Loucy (cell line): ENCODE measurements around the gene LRRC45.

Source experiments
- H2AFZ ChIP-seq: fragments of 200-600 bp; sonication (generic); 2 replicates; pipeline ENCODE4 v1.6.0; 2016; ENCODE audit warnings: antibody characterized with exemption, mild to moderate bottlenecking, low read length, moderate library complexity
- H3F3A ChIP-seq: fragments of 200-600 bp; 2 replicates; pipeline ENCODE4 v1.6.0; 2016; ENCODE audit warnings: antibody characterized with exemption, low read depth, mild to moderate bottlenecking
- H3K27me3 ChIP-seq: fragments of 200-600 bp; sonication (generic); 2 replicates; pipeline ENCODE4 v1.6.1; 2014; ENCODE audit warnings: low read length, mild to moderate bottlenecking; ENCODE audit not compliant: insufficient read depth, poor library complexity, severe bottlenecking
- H3K36me3 ChIP-seq: fragments of 200-600 bp; sonication (generic); 2 replicates; pipeline ENCODE4 v1.6.1; 2016; ENCODE audit warnings: low read length; ENCODE audit not compliant: insufficient read depth
- H3K4me1 ChIP-seq: fragments of 200-600 bp; sonication (generic); 2 replicates; pipeline ENCODE4 v1.5.1; 2014; ENCODE audit warnings: low read length, mild to moderate bottlenecking; ENCODE audit not compliant: insufficient read depth, poor library complexity, severe bottlenecking
- H3K4me2 ChIP-seq: fragments of 200-600 bp; sonication (generic); 2 replicates; pipeline ENCODE4 v1.6.0; 2014; ENCODE audit warnings: antibody characterized with exemption, low read length, low read depth, mild to moderate bottlenecking; ENCODE audit not compliant: poor library complexity, severe bottlenecking
- H3K4me3 ChIP-seq: fragments of 200-600 bp; sonication (generic); 2 replicates; pipeline ENCODE4 v1.5.1; 2014; ENCODE audit warnings: low read length, mild to moderate bottlenecking, mixed read lengths; ENCODE audit not compliant: poor library complexity, severe bottlenecking
- H3K79me2 ChIP-seq: fragments of 200-600 bp; sonication (generic); 2 replicates; pipeline ENCODE4 v1.6.1; 2014; ENCODE audit warnings: low read length; ENCODE audit not compliant: insufficient read depth
- H3K9ac ChIP-seq: fragments of 200-600 bp; sonication (generic); 2 replicates; pipeline ENCODE4 v1.6.0; 2014; ENCODE audit warnings: mild to moderate bottlenecking, low read depth, low read length, moderate library complexity; ENCODE audit not compliant: poor library complexity, severe bottlenecking
- H3K9me2 ChIP-seq: fragments of 200-600 bp; sonication (generic); replicated peaks from 2 replicates; pipeline ENCODE4 v1.6.1; 2016; ENCODE audit warnings: low read depth, low read length, mixed read lengths
- H3K9me3 ChIP-seq: fragments of 200-600 bp; sonication (generic); 2 replicates; pipeline ENCODE4 v1.6.1; 2014; ENCODE audit warnings: mild to moderate bottlenecking, antibody characterized with exemption, low read length, low read depth; ENCODE audit not compliant: insufficient read depth
- H4K20me1 ChIP-seq: fragments of 200-600 bp; sonication (generic); 2 replicates; pipeline ENCODE4 v1.6.0; 2014; ENCODE audit warnings: antibody characterized with exemption, low read length, mild to moderate bottlenecking; ENCODE audit not compliant: insufficient read depth, poor library complexity, severe bottlenecking
- EZH2phosphoT487 ChIP-seq: fragments of 200-600 bp; IDR thresholded peaks from 2 replicates; pipeline ENCODE4 v1.6.1; 2018; ENCODE audit warnings: antibody characterized with exemption, mild to moderate bottlenecking, moderate library complexity, borderline replicate concordance
- TF ChIP-seq, protein P1 (sequence below): fragments of 200-600 bp; sonication (generic); conservative IDR thresholded peaks from 2 replicates; pipeline ENCODE4 v1.5.1; 2014; ENCODE audit warnings: mild to moderate bottlenecking, antibody characterized with exemption, low read length

Gene LRRC45

DNA sequence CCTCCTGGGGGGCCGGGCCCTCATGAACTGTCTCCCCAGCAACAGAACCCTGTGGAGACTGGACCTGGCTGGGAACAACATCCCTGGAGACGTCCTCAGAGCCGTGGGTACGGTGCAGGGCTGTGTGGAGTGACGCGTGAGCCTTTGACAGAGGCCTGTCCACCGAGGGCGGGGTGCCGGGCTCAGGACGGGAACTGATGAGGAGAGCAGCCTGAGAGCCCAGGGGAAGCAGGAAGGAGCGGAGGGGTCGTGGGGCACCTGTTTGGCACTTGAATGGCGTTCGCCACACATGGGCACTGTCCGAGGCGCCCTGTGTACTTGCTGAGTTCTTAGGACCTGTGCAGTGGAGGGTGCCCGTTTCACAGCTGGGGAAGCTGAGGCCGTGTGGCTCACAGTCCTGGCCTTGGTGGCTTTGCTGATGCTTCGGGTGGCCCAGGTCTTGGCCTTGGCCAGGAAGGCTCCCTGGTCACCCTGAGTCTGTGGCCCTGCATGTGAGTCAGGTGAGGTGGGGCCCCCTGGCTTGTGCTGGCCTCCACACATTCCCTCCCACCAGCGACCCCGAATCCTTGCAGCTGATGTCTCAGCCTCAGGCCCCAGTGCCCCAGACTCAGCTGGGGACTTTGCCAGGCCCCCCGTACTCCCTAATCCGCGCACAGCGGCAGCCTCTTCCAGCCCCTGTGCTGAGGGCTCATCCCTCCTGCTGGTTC lies 2.4 kb downstream of the LRRC45 start:
- no peak overlapping the region for H3K9ac ChIP-seq
- peaks cover 13% of the 10 kb centered on the region for H4K20me1 ChIP-seq
- H3K27me3 ChIP-seq = no peaks in the 10 kb centered on the region
- H3F3A ChIP-seq = no peaks in the 10 kb centered on the region
- TF ChIP-seq, protein P1, sequence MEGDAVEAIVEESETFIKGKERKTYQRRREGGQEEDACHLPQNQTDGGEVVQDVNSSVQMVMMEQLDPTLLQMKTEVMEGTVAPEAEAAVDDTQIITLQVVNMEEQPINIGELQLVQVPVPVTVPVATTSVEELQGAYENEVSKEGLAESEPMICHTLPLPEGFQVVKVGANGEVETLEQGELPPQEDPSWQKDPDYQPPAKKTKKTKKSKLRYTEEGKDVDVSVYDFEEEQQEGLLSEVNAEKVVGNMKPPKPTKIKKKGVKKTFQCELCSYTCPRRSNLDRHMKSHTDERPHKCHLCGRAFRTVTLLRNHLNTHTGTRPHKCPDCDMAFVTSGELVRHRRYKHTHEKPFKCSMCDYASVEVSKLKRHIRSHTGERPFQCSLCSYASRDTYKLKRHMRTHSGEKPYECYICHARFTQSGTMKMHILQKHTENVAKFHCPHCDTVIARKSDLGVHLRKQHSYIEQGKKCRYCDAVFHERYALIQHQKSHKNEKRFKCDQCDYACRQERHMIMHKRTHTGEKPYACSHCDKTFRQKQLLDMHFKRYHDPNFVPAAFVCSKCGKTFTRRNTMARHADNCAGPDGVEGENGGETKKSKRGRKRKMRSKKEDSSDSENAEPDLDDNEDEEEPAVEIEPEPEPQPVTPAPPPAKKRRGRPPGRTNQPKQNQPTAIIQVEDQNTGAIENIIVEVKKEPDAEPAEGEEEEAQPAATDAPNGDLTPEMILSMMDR = no peak
- TF ChIP-seq EZH2phosphoT487 = no peak
- H3K4me3 ChIP-seq = no peak overlapping the region
- no peaks in the 10 kb centered on the region for H3K9me2 ChIP-seq
- H3K4me1 ChIP-seq = peaks cover 33% of the 10 kb centered on the region
- no peak overlapping the region for H3K4me2 ChIP-seq
- H3K79me2 ChIP-seq = peaks cover 22% of the 10 kb centered on the region; the same call in 1 of the 2 replicates
- no peaks in the 10 kb centered on the region for H3K36me3 ChIP-seq
- H3K9me3 ChIP-seq = no peaks in the 10 kb centered on the region
- H2AFZ ChIP-seq = no peak overlapping the region

DNA sequence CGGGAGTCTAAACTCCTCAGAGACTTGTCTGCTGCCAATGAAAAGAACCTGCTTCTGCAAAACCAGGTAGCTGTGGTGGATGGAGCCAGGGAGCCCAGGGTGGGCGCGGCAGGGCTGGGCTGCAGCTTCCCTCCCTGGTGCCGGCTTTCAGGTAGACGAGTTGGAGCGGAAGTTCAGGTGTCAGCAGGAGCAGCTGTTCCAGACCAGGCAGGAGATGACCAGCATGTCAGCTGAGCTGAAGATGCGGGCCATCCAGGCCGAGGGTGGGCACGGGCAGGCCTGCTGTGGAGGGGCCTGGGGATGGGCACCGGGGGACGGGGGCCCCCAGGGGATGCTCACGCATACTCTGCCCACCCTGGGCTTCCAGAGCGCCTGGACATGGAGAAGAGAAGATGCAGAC lies 5.1 kb downstream of the LRRC45 start:
- TF ChIP-seq EZH2phosphoT487 = no peak
- TF ChIP-seq, protein P1 = no peak
- Histone ChIP-seq H4K20me1 (no peaks in the 10 kb centered on the region), H3K27me3 (no peaks in the 10 kb centered on the region), H3K9me2 (no peaks in the 10 kb centered on the region), H3K4me3 (no peak overlapping the region), H3K36me3 (no peaks in the 10 kb centered on the region), H3K79me2 (peaks cover 9% of the 10 kb centered on the region; the same call in 1 of the 2 replicates), H3K9me3 (no peaks in the 10 kb centered on the region), H3K9ac (no peak overlapping the region), H3K4me1 (peaks cover 23% of the 10 kb centered on the region), H2AFZ (no peak overlapping the region), H3K4me2 (no peak overlapping the region), H3F3A (no peaks in the 10 kb centered on the region)

DNA sequence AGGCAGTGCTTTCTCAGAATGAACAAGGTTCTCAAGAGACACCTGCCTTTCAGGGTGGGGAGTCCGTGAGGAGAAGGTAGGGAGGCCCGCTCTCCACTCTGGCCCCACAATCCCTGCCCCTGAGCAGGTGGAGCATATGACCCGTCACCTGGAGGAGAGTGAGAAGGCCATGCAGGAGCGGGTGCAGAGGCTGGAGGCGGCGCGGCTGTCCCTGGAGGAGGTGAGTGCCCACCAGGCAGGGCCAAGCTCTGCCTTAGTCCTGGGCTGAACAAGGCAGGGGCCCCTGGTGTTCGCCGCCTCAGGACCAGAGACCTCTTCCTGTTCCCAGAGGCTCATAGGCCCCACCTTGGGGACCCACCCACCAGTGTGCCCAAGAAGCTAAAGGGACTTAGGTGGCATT lies 5.9 kb downstream of the LRRC45 start:
- Histone ChIP-seq H3K36me3 (no peaks in the 10 kb centered on the region), H3K9ac (no peak overlapping the region), H3K9me3 (no peaks in the 10 kb centered on the region), H3K27me3 (no peaks in the 10 kb centered on the region), H3K79me2 (peaks cover 8% of the 10 kb centered on the region; the same call in 1 of the 2 replicates), H3F3A (no peaks in the 10 kb centered on the region), H3K4me3 (no peak overlapping the region), H3K4me1 (peaks cover 21% of the 10 kb centered on the region), H3K4me2 (no peak overlapping the region), H4K20me1 (no peaks in the 10 kb centered on the region), H3K9me2 (no peaks in the 10 kb centered on the region), H2AFZ (no peak overlapping the region)
- TF ChIP-seq, protein P1 = no peak
